Measurements from ENCODE around the gene HBZ. TPM values are rescaled to one million over a fixed set of nuclear protein-coding genes. Genes with fewer than 3 reads are reported as not detected.

The HBZ gene
- total and polyA plus RNA-seq, 9 of the 15 experiments (the other 6 are each of a cell fraction or from before 2014, with no cell fraction given) = 58.0 to 610 (median 113) TPM

GRCh38 chr16:144797-145252, 7.6 kb upstream of the HBZ start (continued):
- TF ChIP-seq ZNF175 (CRISPR knock-in tag; IDR thresholded peaks at IDR 0.05; ENCODE audit: low read depth) (no peak), NFIC (IDR thresholded peaks at IDR 0.05) (peak; percentile 41), SMARCE1 (IDR thresholded peaks at IDR 0.05) (peak; percentile 55; the same call in 1 of the 2 replicates), MTA1 (IDR thresholded peaks at IDR 0.05; ENCODE audit: borderline replicate concordance) (no peak), TBL1XR1 (IDR thresholded peaks at IDR 0.05; ENCODE audit: low read length in 2 of 2) (peak in 1 of 2 experiments; percentile 30; a peak in 2 of 4 replicates), ZMIZ1 (IDR thresholded peaks at IDR 0.05; ENCODE audit: low read depth in 2 of 2, low read length in 2 of 2) (no peak), PHF20 (IDR thresholded peaks at IDR 0.05; ENCODE audit: partially characterized antibody) (no peak), ZKSCAN8 (CRISPR knock-in tag; IDR thresholded peaks at IDR 0.05) (peak; percentile 63; the same call in 1 of the 2 replicates), USF1 (CRISPR knock-in tag; IDR thresholded peaks at IDR 0.05) (no peak), SMARCA4 (IDR thresholded peaks at IDR 0.05) (peak; percentile 72; the same call in 1 of the 2 replicates), VEZF1 (CRISPR knock-in tag; IDR thresholded peaks at IDR 0.05) (0 out of 2 replicates have a peak, but pooled peaks have one; percentile 29), KLF1 (tag; IDR thresholded peaks at IDR 0.05) (peak; percentile 72; the same call in 1 of the 2 replicates), POU5F1 (IDR thresholded peaks at IDR 0.05; ENCODE audit: borderline replicate concordance, low read depth, low read length, partially characterized antibody) (no peak), ZFPM2 (CRISPR knock-in tag; IDR thresholded peaks at IDR 0.05) (no peak), POLR2B (IDR thresholded peaks at IDR 0.05; ENCODE audit: low read depth, partially characterized antibody) (no peak), MEF2D (tag; conservative IDR thresholded peaks at IDR 0.05; ENCODE audit: low read depth) (peak; percentile 38; the same call in 1 of the 2 replicates), JUN (IDR thresholded peaks at IDR 0.05; ENCODE audit: borderline replicate concordance, low read depth, low read length) (no peak), JUN (CRISPR knock-in tag; IDR thresholded peaks at IDR 0.05; ENCODE audit: borderline replicate concordance) (no peak), DIDO1 (tag; IDR thresholded peaks at IDR 0.05; ENCODE audit: low read depth) (no peak), CREBBP (IDR thresholded peaks at IDR 0.05; ENCODE audit: low read depth, low read length) (no peak), TEAD4 (IDR thresholded peaks at IDR 0.05; ENCODE audit: low read length) (peak; percentile 77; the same call in 1 of the 2 replicates), TEAD4 (CRISPR knock-in tag; IDR thresholded peaks at IDR 0.05; ENCODE audit: borderline replicate concordance) (no peak), DDX20 (tag; IDR thresholded peaks at IDR 0.05; ENCODE audit: low read depth) (no peak), NONO (IDR thresholded peaks at IDR 0.05; ENCODE audit: low read depth in 2 of 2, low read length in 1 of 2) (no peak)
